ENCODE data around the gene MYH2.

Gene MYH2

GRCh38 chr17:10516065-10516464, 33.4 kb downstream of the MYH2 start:
- no peak for DNase-seq (ENCODE audit: low read depth in 2 of 2)

GRCh38 chr17:10513299-10514067, 36.0 kb downstream of the MYH2 start:
- DNase-seq (ENCODE audit: low read depth in 2 of 2): no peak

DNA sequence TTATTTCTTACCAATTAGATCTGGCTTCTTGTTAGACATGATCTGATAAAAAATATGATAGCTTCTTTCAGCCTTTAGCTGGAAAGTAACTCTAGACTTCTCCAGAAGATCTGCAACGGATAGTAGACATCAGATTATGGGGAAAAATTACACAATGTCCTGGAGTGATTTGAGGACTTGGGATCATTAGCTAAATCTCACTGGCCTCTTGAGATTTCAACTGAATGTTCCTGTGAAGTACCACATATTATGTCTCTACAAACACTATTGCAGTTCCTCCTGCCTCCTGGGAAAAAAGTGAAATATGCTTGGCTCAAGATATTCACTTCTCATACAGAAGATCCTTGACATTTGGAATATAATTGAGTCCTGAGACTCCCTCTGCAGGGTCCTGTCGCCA, 36.6 kb downstream of the MYH2 start:
- no peak for DNase-seq (ENCODE audit: low read depth in 2 of 2)

- no peak for DNase-seq (ENCODE audit: low read depth in 2 of 2)
These were observed 49.5 kb downstream of the MYH2 start for GRCh38 chr17:10499950-10500349.

DNA sequence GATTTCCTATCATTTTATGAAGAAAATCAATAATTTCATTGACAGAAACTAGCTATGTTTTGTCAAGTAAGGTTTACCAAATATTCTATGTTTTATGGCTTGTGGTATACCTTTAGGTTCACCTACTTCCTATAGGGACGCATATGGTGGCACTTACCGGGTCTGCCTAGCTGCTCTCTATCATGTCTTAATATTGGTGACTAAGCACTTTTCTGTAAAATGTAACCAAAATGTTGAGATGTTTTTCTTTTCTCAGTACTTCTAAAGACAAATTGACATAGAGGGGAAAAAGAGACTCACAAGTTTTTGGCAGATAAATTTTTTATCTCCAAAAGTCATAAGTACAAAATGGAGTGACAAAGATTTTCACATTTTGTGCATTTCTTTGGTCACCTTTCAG, 57.5 kb downstream of the MYH2 start:
- DNase-seq (ENCODE audit: low read depth in 2 of 2): no peak

- no peak for DNase-seq (ENCODE audit: low read depth in 2 of 2)
These were observed 67.2 kb downstream of the MYH2 start for GRCh38 chr17:10482252-10482651.

- DNase-seq (ENCODE audit: low read depth in 2 of 2): no peak
These were observed 71.8 kb downstream of the MYH2 start for GRCh38 chr17:10477701-10478100.

- no peak for DNase-seq (ENCODE audit: low read depth in 2 of 2)
These were observed 74.9 kb downstream of the MYH2 start for GRCh38 chr17:10474536-10474935.

DNA sequence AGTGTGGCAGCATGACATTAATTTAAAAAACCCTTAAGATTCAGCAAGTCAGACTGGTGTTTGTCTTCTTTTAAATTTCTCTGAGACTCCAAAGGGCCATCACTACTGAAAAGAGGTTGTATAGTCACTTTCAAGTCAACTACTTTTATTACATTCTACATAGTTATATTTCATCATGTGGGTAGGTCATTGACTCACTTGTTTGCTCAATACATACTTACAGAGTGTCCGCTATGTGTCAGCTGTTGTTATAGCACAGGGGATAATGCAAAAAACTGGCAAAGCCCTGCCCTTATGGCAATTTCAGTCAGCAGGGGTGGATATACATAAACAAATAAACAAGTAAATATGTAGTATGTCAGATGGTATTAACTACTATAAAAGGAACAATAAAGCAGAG, 77.6 kb downstream of the MYH2 start:
- no peak for DNase-seq (ENCODE audit: low read depth in 2 of 2)

Data from stimulated activated CD8-positive, alpha-beta memory T cell treated with anti-CD3 and anti-CD28 coated beads, Interleukin-2, amount 100 ng/mL, for 1 hour (primary cell).